Adrenal gland (tissue), 12 donors: Measurements from ENCODE around the gene ORAI3. TPM values are rescaled to one million over a fixed set of nuclear protein-coding genes. Genes with fewer than 3 reads are reported as not detected.
A peak's percentile ranks its signal among the peaks of the same experiment; 100 is the strongest.

Experiments used
- DNase-seq, 7 donors: peaks; one replicate each; pipeline ENCODE4 v3.0.0-alpha.2; 2019 to 2020
- H3K27ac ChIP-seq, 5 donors: fragments of 200-600 bp; sonication (generic) in 4 of 5; 1 replicate in 3 of 5; 2 replicates in 2 of 5; pipeline versions ENCODE4 v1.5.1 to v1.8.0; 2016 to 2020; ENCODE audit warnings: mild to moderate bottlenecking in 1 of 5
- H3K27me3 ChIP-seq: fragments of 200-600 bp; 2 replicates; pipeline ENCODE4 v1.8.0; 2021
- H3K36me3 ChIP-seq, 2 donors: fragments of 200-600 bp; replicated peaks in 1 of 2; 1 replicate in 1 of 2; 2 replicates in 1 of 2; pipeline versions ENCODE4 v1.5.1 to v1.8.0; 2018 to 2022
- H3K4me1 ChIP-seq, 2 donors: fragments of 200-600 bp; replicated peaks in 1 of 2; 1 replicate in 1 of 2; 2 replicates in 1 of 2; pipeline versions ENCODE4 v1.5.1 to v1.8.0; 2018 to 2021
- H3K4me3 ChIP-seq, 4 donors: fragments of 200-600 bp; sonication (generic) in 3 of 4; one replicate each; pipeline ENCODE4 v1.5.1; 2016 to 2018
- H3K9me3 ChIP-seq, 3 donors: fragments of 200-600 bp; sonication (generic) in 1 of 3; replicated peaks in 1 of 3; 1 replicate in 2 of 3; 2 replicates in 1 of 3; pipeline versions ENCODE4 v1.5.1 to v1.8.0; 2016 to 2021
- POLR2A ChIP-seq, 2 donors: fragments of 450-650 bp; IDR thresholded peaks; one replicate each; pipeline ENCODE4 v1.6.1; 2017; ENCODE audit warnings: antibody characterized with exemption in 2 of 2, mild to moderate bottlenecking in 2 of 2, moderate library complexity in 1 of 2
- WGBS, 4 donors: extraction: QIAGEN DNeasy Blood & Tissue Kit in 2 of 4; methylation state at CpG; one replicate each; pipeline versions ENCODE4 v1.1.5 to v1.1.7; 2013 to 2017; 5-methylcytosine and 5-hydroxymethylcytosine counted together
- intact Hi-C, 2 donors: fragments of 100-400 bp; cut with DNase I; formaldehyde crosslinking; loops; one replicate each; pipeline versions ENCODE4 v1.14.1 to v1.15.0; 2022 to 2023
- polyA plus RNA-seq, 3 donors: library from polyadenylated mRNA; stranded (reverse); fragments of 200-250 nt in 2 of 3; fragments of 350-450 nt in 1 of 3; fragmentation: Illumina TruSeq in 1 of 3; extraction: RNeasy Lipid Tissue Mini Kit (QIAGEN cat#74804) in 1 of 3; gene quantifications; one replicate each; pipeline ENCODE4 v1.2.3, GENCODE V29; 2013 to 2014
- total RNA-seq, 9 donors: library from RNA; depleted of rRNA in 4 of 9; stranded (reverse); fragments of >200 nt in 4 of 9; fragments of 120-200 nt in 1 of 9; fragmentation: NEBNext Ultra II Directional in 1 of 9; extraction: Animal tissue kit (Norgen Biotek cat#: 25700) in 1 of 9; gene quantifications; one replicate each; pipeline versions ENCODE4 v1.1.0 to v1.2.4, GENCODE V29; 2013 to 2023
- TF ChIP-seq, protein P1 (sequence below), 6 experiments: fragments of 450-650 bp in 4 of 6; fragments of 200-600 bp in 2 of 6; sonication (generic) in 1 of 6; IDR thresholded peaks; 1 replicate in 5 of 6; 2 replicates in 1 of 6; pipeline versions ENCODE4 v1.5.1 to v1.8.0; 2016 to 2021; ENCODE audit warnings: antibody characterized with exemption in 6 of 6, mild to moderate bottlenecking in 2 of 6, moderate library complexity in 1 of 6
- donor health status: healthy with polysubstance abuse.
- donor health status: Bipolar disorder and iron deficiency.
- donor health status: DM: yes; HTN: yes; CAD: no.
- donor health status: DM: no; HTN: no; CAD: no.
- donor health status: DM: no; HTN: no; CAD: no.
- donor health status: DM: yes; HTN: yes; CAD: no.

The ORAI3 gene
- total and polyA plus RNA-seq, 12 donors = 19.5 to 101 (median 57.0) TPM

DNA sequence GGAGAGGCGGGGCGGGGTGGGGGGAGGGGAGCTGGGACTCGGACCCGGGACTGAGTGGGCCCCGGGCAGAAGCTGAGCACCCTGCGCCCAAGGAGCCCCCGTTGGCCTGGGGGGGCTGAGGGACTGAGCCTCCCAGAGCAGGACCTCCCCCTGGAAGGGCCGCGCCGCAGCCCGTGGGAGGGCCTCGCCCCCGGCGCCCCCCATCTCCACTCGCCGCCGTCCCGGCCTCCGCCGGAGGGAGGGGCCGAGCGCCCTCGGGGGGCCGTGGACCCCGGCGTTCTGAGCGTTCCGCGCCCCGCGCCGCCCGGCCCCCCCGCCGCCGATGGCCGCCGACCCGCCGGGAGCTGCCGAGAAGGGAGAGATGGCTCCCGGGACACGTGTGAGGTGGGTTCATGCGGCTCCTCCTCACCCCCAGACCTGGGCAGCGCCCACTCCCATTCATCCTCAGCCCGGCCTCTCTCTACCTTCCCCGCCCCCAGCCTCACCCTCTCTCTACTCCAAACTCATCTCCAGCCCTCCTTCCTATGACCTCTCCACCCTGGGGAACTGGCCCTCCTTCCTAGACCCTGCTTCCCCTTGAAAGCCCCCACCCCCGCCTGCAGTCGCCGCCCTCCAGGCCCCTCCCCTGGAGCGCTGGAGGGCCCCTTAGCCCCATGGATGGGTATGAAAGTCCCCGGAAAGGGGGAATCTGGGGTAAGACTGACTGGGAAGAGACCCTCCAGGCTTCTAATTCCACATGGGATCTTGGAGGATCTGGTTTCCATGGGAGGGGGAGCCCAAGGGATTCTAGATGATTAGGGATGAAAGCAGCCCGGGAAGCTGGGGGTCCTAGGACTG lies 24.6 kb upstream of the ORAI3 start:
- DNase-seq = peak in 2 of 7 donors; percentile 43 to 54
- peak overlapping the region in 3 of 5 donors; percentile 51 to 95 (median 76) for H3K27ac ChIP-seq
- no peak for TF ChIP-seq POLR2A (IDR thresholded peaks at IDR 0.05)
- TF ChIP-seq, protein P1, sequence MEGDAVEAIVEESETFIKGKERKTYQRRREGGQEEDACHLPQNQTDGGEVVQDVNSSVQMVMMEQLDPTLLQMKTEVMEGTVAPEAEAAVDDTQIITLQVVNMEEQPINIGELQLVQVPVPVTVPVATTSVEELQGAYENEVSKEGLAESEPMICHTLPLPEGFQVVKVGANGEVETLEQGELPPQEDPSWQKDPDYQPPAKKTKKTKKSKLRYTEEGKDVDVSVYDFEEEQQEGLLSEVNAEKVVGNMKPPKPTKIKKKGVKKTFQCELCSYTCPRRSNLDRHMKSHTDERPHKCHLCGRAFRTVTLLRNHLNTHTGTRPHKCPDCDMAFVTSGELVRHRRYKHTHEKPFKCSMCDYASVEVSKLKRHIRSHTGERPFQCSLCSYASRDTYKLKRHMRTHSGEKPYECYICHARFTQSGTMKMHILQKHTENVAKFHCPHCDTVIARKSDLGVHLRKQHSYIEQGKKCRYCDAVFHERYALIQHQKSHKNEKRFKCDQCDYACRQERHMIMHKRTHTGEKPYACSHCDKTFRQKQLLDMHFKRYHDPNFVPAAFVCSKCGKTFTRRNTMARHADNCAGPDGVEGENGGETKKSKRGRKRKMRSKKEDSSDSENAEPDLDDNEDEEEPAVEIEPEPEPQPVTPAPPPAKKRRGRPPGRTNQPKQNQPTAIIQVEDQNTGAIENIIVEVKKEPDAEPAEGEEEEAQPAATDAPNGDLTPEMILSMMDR (IDR thresholded peaks at IDR 0.05) = no peak
- peak overlapping the region in 2 of 4 donors; percentile 87 to 92 for H3K4me3 ChIP-seq
- H3K36me3 ChIP-seq = no peaks in the 10 kb centered on the region
- H3K9me3 ChIP-seq = no peaks in the 10 kb centered on the region
- WGBS, 4 donors = 4 to 15% (median 7%) methylated on average over 10 to 53 of the region's 53 CpGs
- peaks cover 7 to 13% of the 10 kb centered on the region in 2 donors for H3K4me1 ChIP-seq
- intact Hi-C loops = loop anchor here in 1 of 2 donors (10.0 kb wide), 1 partner anchor 61 kb away; the partner anchor contains the start of gene HSD3B7
- no peaks in the 10 kb centered on the region for H3K27me3 ChIP-seq

DNA sequence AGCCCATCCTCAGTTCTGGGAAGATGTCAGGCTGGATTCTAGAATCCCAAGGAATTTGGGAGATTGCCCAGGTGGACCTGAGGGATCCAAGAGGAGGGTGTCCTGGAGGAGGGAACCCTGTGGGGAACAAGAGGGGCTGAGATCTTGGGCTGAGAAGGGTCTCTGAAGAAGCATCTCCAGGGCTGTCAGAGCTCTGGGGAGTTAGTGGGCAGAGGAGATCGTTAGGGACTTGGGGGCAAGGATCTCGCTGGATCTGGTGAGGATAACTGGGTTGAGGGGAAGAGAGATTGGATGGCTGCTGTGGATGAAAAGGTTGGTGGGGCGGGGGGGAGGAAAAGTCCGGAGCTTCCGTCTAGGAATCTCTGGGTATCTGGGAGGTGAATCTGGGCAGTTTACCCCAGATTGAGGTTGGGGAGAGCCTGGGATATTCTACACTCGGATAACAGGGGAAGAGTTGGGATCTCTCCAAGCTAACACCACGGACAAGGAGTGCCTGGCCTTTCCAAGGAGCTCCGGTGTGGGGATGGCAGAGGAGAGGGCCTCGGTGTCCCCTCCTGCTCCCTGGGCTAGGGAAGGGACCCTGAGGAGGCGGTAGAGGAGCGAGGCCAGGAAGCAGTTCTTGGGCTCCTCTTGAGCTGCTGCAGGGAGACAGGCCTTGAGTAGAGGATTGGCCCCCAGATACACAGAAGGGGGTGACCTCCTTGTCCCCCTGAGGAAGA lies 23.8 kb upstream of the ORAI3 start:
- 64 to 81% (median 72%) methylated on average over 9 to 11 of the region's 11 CpGs for WGBS, 4 donors
- peak overlapping the region in 2 of 5 donors; percentile 76 to 95 for H3K27ac ChIP-seq
- H3K27me3 ChIP-seq = no peaks in the 10 kb centered on the region
- peak in 1 of 7 donors; percentile 44 for DNase-seq
- H3K4me3 ChIP-seq = peak overlapping the region in 1 of 4 donors; percentile 92
- intact Hi-C loops = loop anchor here in 1 of 2 donors (10.0 kb wide), 1 partner anchor 60 kb away; the partner anchor contains the start of gene HSD3B7
- peaks cover 7 to 13% of the 10 kb centered on the region in 2 donors for H3K4me1 ChIP-seq
- H3K36me3 ChIP-seq = peaks cover 0 to 3% of the 10 kb centered on the region in 2 donors
- TF ChIP-seq POLR2A (IDR thresholded peaks at IDR 0.05) = no peak
- TF ChIP-seq, protein P1 (IDR thresholded peaks at IDR 0.05) = no peak
- no peaks in the 10 kb centered on the region for H3K9me3 ChIP-seq

DNA sequence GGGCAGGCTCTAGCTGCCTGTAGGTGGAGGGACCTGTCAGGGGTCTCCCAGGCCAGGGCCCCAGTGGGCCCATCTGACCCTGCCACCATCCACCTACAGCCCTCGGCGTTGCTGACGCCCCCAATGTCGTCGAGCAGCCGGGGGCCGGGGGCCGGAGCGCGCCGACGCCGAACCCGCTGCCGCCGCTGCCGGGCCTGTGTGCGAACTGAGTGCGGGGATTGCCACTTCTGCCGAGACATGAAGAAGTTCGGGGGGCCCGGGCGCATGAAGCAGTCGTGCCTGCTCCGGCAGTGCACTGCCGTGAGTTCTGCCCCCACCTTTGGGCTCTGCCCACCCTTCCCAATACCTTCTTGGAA lies 23.3 kb upstream of the ORAI3 start:
- H3K36me3 ChIP-seq = peaks cover 0 to 9% of the 10 kb centered on the region in 2 donors
- WGBS, 4 donors = 92 to 95% (median 94%) methylated on average over 12 to 26 of the region's 26 CpGs
- no peaks in the 10 kb centered on the region for H3K9me3 ChIP-seq
- DNase-seq = no peak
- no peak overlapping the region for H3K4me3 ChIP-seq
- H3K4me1 ChIP-seq = peaks cover 7 to 13% of the 10 kb centered on the region in 2 donors
- no peak for TF ChIP-seq POLR2A (IDR thresholded peaks at IDR 0.05)
- TF ChIP-seq, protein P1 (IDR thresholded peaks at IDR 0.05) = no peak
- intact Hi-C loops = loop anchor here in 1 of 2 donors (10.0 kb wide), 1 partner anchor 59 kb away; the partner anchor contains the start of gene HSD3B7
- H3K27me3 ChIP-seq = no peaks in the 10 kb centered on the region
- no peak overlapping the region for H3K27ac ChIP-seq
